Natural killer cell (primary cell): ENCODE results near the gene ZNF146. TPM values are rescaled to one million over a fixed set of nuclear protein-coding genes. Genes with fewer than 3 reads are reported as not detected.

Experiments
- ATAC-seq, 3 donors: fragments of 150-1000 bp in 2 of 3; fragments of 200-7000 bp in 1 of 3; cut with Tn5 transposase; 1 replicate in 1 of 3; 2 replicates in 2 of 3; pipeline ENCODE4 v1.10.0; 2021; ENCODE audit warnings: mild to moderate bottlenecking in 2 of 3, moderate library complexity in 2 of 3
- DNase-seq, 2 donors: peaks; one replicate each; pipeline versions ENCODE4 v3.0.0 to v3.0.0-alpha.2; 2013 to 2021; ENCODE audit warnings: mixed read lengths in 1 of 2
- H3K27ac ChIP-seq: one replicate; pipeline ENCODE4 v1.5.1; 2013; ENCODE audit warnings: mild to moderate bottlenecking, low read length
- H3K27me3 ChIP-seq: one replicate; pipeline ENCODE4 v1.6.1; 2013; ENCODE audit warnings: low read length; ENCODE audit not compliant: control insufficient read depth, insufficient read depth
- H3K36me3 ChIP-seq: one replicate; pipeline ENCODE4 v1.6.1; 2013; ENCODE audit warnings: low read length; ENCODE audit not compliant: control insufficient read depth, insufficient read depth
- H3K4me1 ChIP-seq: one replicate; pipeline ENCODE4 v1.6.1; 2013; ENCODE audit warnings: low read length; ENCODE audit not compliant: control insufficient read depth, insufficient read depth
- H3K4me3 ChIP-seq: one replicate; pipeline ENCODE4 v1.5.1; 2013; ENCODE audit warnings: low read length
- H3K9me3 ChIP-seq: one replicate; pipeline ENCODE4 v1.6.1; 2013; ENCODE audit warnings: low read length; ENCODE audit not compliant: control insufficient read depth, insufficient read depth
- H3K27ac Mint-ChIP-seq, 2 donors: one replicate each; pipeline ENCODE4 v1.8.0; 2022; ENCODE audit warnings: mild to moderate bottlenecking in 2 of 2, mixed read lengths in 2 of 2, moderate library complexity in 1 of 2
- H3K27me3 Mint-ChIP-seq, 2 donors: one replicate each; pipeline ENCODE4 v1.8.0; 2022; ENCODE audit warnings: low read depth in 2 of 2, mixed read lengths in 2 of 2
- H3K36me3 Mint-ChIP-seq: one replicate; pipeline ENCODE4 v1.8.0; 2022; ENCODE audit warnings: mixed read lengths
- H3K4me1 Mint-ChIP-seq, 2 donors: one replicate each; pipeline ENCODE4 v1.8.0; 2022; ENCODE audit warnings: mixed read lengths in 2 of 2
- H3K4me3 Mint-ChIP-seq: one replicate; pipeline ENCODE4 v1.8.0; 2022; ENCODE audit warnings: mild to moderate bottlenecking, moderate library complexity, mixed read lengths
- H3K9me3 Mint-ChIP-seq, 2 donors: one replicate each; pipeline ENCODE4 v1.8.0; 2022; ENCODE audit warnings: mixed read lengths in 2 of 2
- CTCF ChIP-seq: fragments of 200-600 bp; IDR thresholded peaks from one replicate; pipeline ENCODE4 v1.8.0; 2022; ENCODE audit warnings: antibody characterized with exemption
- WGBS: methylation state at CpG from one replicate; pipeline ENCODE4 v1.1.7; 2013; ENCODE audit warnings: missing lambda C conversion rate; ENCODE audit not compliant: insufficient coverage; 5-methylcytosine and 5-hydroxymethylcytosine counted together
- intact Hi-C: fragments of 100-400 bp; cut with micrococcal nuclease; formaldehyde crosslinking; loops from one replicate; pipeline ENCODE4 v1.14.2; 2022
- total RNA-seq, 4 donors: library from RNA; stranded (reverse); fragments of 120-200 nt in 1 of 4; gene quantifications; one replicate each; pipeline versions ENCODE4 v1.2.3 to v1.2.4, GENCODE V29; 2013 to 2022

Gene ZNF146
- total RNA-seq, 3 donors from 2014 or later (not counting 1 experiment from before 2014, with no cell fraction given), result 20.3 to 37.3 (median 21.5) TPM

- Mint-ChIP-seq H3K9me3 (peaks cover 4 to 10% of the 10 kb centered on the region in 2 donors), H3K4me1 (no peaks in the 10 kb centered on the region), H3K36me3 (peaks cover 8% of the 10 kb centered on the region), H3K27ac (no peak overlapping the region), H3K27me3 (no peaks in the 10 kb centered on the region), H3K4me3 (no peak overlapping the region)
- DNase-seq (no peak), ATAC-seq (no peak)
- H3K4me3 ChIP-seq, result no peak overlapping the region
- intact Hi-C loops, result no loop called here
- TF ChIP-seq CTCF, result no peak
- H3K9me3 ChIP-seq, result peaks cover 15% of the 10 kb centered on the region
- H3K27me3 ChIP-seq, result no peaks in the 10 kb centered on the region
- H3K4me1 ChIP-seq, result no peaks in the 10 kb centered on the region
- H3K36me3 ChIP-seq, result no peaks in the 10 kb centered on the region
- 68% methylated on average over 42 of the region's 42 CpGs for WGBS
- no peak overlapping the region for H3K27ac ChIP-seq
These were observed 42.1 kb downstream of the ZNF146 start for GRCh38 chr19:36256853-36257519.

- Histone ChIP-seq H3K4me1 (no peaks in the 10 kb centered on the region), H3K9me3 (peaks cover 15% of the 10 kb centered on the region), H3K36me3 (no peaks in the 10 kb centered on the region), H3K4me3 (no peak overlapping the region), H3K27ac (no peak overlapping the region), H3K27me3 (no peaks in the 10 kb centered on the region)
- DNase-seq (no peak), ATAC-seq (no peak)
- Mint-ChIP-seq H3K36me3 (peaks cover 8% of the 10 kb centered on the region), H3K4me3 (no peak overlapping the region), H3K27me3 (no peaks in the 10 kb centered on the region), H3K27ac (no peak overlapping the region), H3K9me3 (peaks cover 4 to 10% of the 10 kb centered on the region in 2 donors), H3K4me1 (no peaks in the 10 kb centered on the region)
- WGBS, result 22% methylated on average over 37 of the region's 37 CpGs
- intact Hi-C loops, result no loop called here
- TF ChIP-seq CTCF, result no peak
These were observed 42.6 kb downstream of the ZNF146 start for GRCh38 chr19:36257520-36257876.

GRCh38 chr19:36258028-36258875 is 43.3 kb downstream of the ZNF146 start:
- H3K27me3 ChIP-seq, result no peaks in the 10 kb centered on the region
- no peaks in the 10 kb centered on the region for H3K4me1 ChIP-seq
- no peak for TF ChIP-seq CTCF
- peaks cover 15% of the 10 kb centered on the region for H3K9me3 ChIP-seq
- H3K4me3 Mint-ChIP-seq, result no peak overlapping the region
- H3K36me3 Mint-ChIP-seq, result peaks cover 8% of the 10 kb centered on the region
- WGBS, result 90% methylated on average over 28 of the region's 29 CpGs
- H3K27me3 Mint-ChIP-seq, result no peaks in the 10 kb centered on the region
- DNase-seq, result no peak
- no peak overlapping the region for H3K27ac Mint-ChIP-seq
- H3K27ac ChIP-seq, result no peak overlapping the region
- intact Hi-C loops, result no loop called here
- no peak overlapping the region for H3K4me3 ChIP-seq
- no peak for ATAC-seq
- H3K9me3 Mint-ChIP-seq, result peaks cover 4 to 12% of the 10 kb centered on the region in 2 donors
- no peaks in the 10 kb centered on the region for H3K36me3 ChIP-seq
- no peaks in the 10 kb centered on the region for H3K4me1 Mint-ChIP-seq
